K562 (cell line): ENCODE data around the gene PTGES3. TPM values are rescaled to one million over a fixed set of nuclear protein-coding genes. Genes with fewer than 3 reads are reported as not detected.
A peak's percentile ranks its signal among the peaks of the same experiment; 100 is the strongest.

Experiments used
- BCOR ChIP-seq: fragments of 450-650 bp; IDR thresholded peaks from 2 replicates; pipeline ENCODE4 v1.6.1; 2016
- CCAR2 ChIP-seq: fragments of 200-400 bp; formaldehyde crosslinking; IDR thresholded peaks from 2 replicates; pipeline ENCODE4 v1.6.1; 2017; ENCODE audit warnings: mild to moderate bottlenecking, low read depth, low read length
- ETV6 ChIP-seq, 3 experiments: fragments of 150-350 bp in 1 of 3; sonication (generic) in 1 of 3; formaldehyde crosslinking in 1 of 3; IDR thresholded peaks; 2 replicates each; pipeline versions ENCODE4 v1.6.1 to v1.8.0; 2014 to 2022; ENCODE audit warnings: borderline replicate concordance in 2 of 3, low read depth in 2 of 3, antibody characterized with exemption in 1 of 3, low read length in 1 of 3, mild to moderate bottlenecking in 1 of 3, missing genetic modification reagents in 1 of 3
- FOS ChIP-seq: IDR thresholded peaks from 3 replicates; pipeline ENCODE4 v1.6.1; 2011; ENCODE audit not compliant: insufficient read length; ENCODE audit errors: extremely low read depth
- FOSL1 ChIP-seq: fragments of 200-800 bp; sonication (Bioruptor generic); conservative IDR thresholded peaks from 2 replicates; pipeline ENCODE4 v1.6.1; 2016; ENCODE audit warnings: missing genetic modification characterization, missing compliant biosample characterization
- FUS ChIP-seq: fragments of 200-400 bp; formaldehyde crosslinking; optimal IDR thresholded peaks from 2 replicates; pipeline ENCODE3; 2017; ENCODE audit warnings: low read depth, low read length
- GTF3C2 ChIP-seq: IDR thresholded peaks from 3 replicates; pipeline ENCODE4 v1.6.1; 2011; ENCODE audit warnings: borderline replicate concordance, mild to moderate bottlenecking, moderate library complexity; ENCODE audit not compliant: insufficient read length; ENCODE audit errors: extremely low read depth
- IRF9 ChIP-seq: fragments of 450-650 bp; IDR thresholded peaks from 2 replicates; pipeline ENCODE4 v1.6.1; 2016; ENCODE audit warnings: missing biosample characterization, missing genetic modification characterization
- KDM5B ChIP-seq: fragments of 200-600 bp; sonication (generic); IDR thresholded peaks from 2 replicates; pipeline ENCODE4 v1.6.1; 2012; ENCODE audit warnings: low read depth, mild to moderate bottlenecking, moderate library complexity, low read length, control low read depth, inconsistent platforms; ENCODE audit not compliant: insufficient replicate concordance
- SETDB1 ChIP-seq: IDR thresholded peaks from one replicate; pipeline ENCODE4 v1.6.1; 2012; ENCODE audit warnings: low read length, control low read depth, inconsistent platforms
- SMAD1 ChIP-seq: fragments of 150-350 bp; IDR thresholded peaks from 2 replicates; pipeline ENCODE4 v1.6.1; 2014; ENCODE audit warnings: low read length, low read depth; ENCODE audit not compliant: partially characterized antibody
- SRSF9 ChIP-seq: fragments of 200-400 bp; formaldehyde crosslinking; IDR thresholded peaks from 2 replicates; pipeline ENCODE4 v1.6.1; 2017; ENCODE audit warnings: low read depth, low read length, borderline replicate concordance
- ZNF140 ChIP-seq: fragments of 250-450 bp; sonication (Bioruptor Pico); IDR thresholded peaks from 2 replicates; pipeline ENCODE4 v1.8.0; 2021; ENCODE audit warnings: moderate library complexity, mild to moderate bottlenecking, inconsistent platforms
- ZNF146 ChIP-seq: IDR thresholded peaks from one replicate; pipeline ENCODE4 v1.6.1; 2018; ENCODE audit warnings: missing compliant biosample characterization; ENCODE audit not compliant: unreplicated experiment
- ZNF551 ChIP-seq: fragments of 250-450 bp; sonication (Bioruptor Pico); IDR thresholded peaks from 2 replicates; pipeline ENCODE4 v1.5.0; 2021; ENCODE audit warnings: mild to moderate bottlenecking, moderate library complexity
- ZNF584 ChIP-seq: fragments of 200-800 bp; sonication (Bioruptor generic); IDR thresholded peaks from 2 replicates; pipeline ENCODE4 v1.6.1; 2016; ENCODE audit warnings: low read depth, mild to moderate bottlenecking, missing genetic modification characterization, missing compliant biosample characterization
- polyA plus RNA-seq, 8 experiments: library from polyadenylated mRNA; depleted of rRNA in 4 of 8; stranded (reverse) in 5 of 8; unstranded in 3 of 8; fragments of >200 nt; fragmentation: Nextera tagmentation in 2 of 8; fragmentation: Illumina TruSeq in 1 of 8; extraction: Ambion mirVana in 2 of 8; extraction: Trizol in 1 of 8; gene quantifications; 2 replicates each; pipeline versions ENCODE4 v1.2.1 to v1.2.3, GENCODE V29; 2011 to 2014; ENCODE audit warnings: inconsistent platforms in 1 of 8, missing spikeins in 1 of 8
- total RNA-seq, 7 experiments: library from RNA; depleted of rRNA in 6 of 7; stranded (reverse); fragments of >200 nt in 6 of 7; fragmentation: Illumina TruSeq in 2 of 7; extraction: Trizol in 2 of 7; gene quantifications; 2 replicates each; pipeline versions ENCODE4 v1.2.1 to v1.2.3, GENCODE V29; 2011 to 2021; ENCODE audit warnings: low replicate concordance in 1 of 7
- TF ChIP-seq, protein P1 (sequence below): IDR thresholded peaks from 2 replicates; pipeline ENCODE4 v1.6.1; 2011; ENCODE audit warnings: borderline replicate concordance, low read depth, mild to moderate bottlenecking, moderate library complexity, low read length; ENCODE audit not compliant: insufficient read depth, poor library complexity, severe bottlenecking
- TF ChIP-seq, protein P2 (sequence below): fragments of 200-800 bp; sonication (Bioruptor generic); IDR thresholded peaks from 2 replicates; pipeline ENCODE4 v1.6.1; 2017; ENCODE audit warnings: missing genetic modification characterization, missing compliant biosample characterization

PTGES3 gene
- total and polyA plus RNA-seq, 9 of the 15 experiments (the other 6 are each of a cell fraction or from before 2014, with no cell fraction given) = 163 to 501 (median 213) TPM

GRCh38 chr12:56634837-56635791, 53.0 kb downstream of the PTGES3 start (continued):
- TF ChIP-seq, protein P1, sequence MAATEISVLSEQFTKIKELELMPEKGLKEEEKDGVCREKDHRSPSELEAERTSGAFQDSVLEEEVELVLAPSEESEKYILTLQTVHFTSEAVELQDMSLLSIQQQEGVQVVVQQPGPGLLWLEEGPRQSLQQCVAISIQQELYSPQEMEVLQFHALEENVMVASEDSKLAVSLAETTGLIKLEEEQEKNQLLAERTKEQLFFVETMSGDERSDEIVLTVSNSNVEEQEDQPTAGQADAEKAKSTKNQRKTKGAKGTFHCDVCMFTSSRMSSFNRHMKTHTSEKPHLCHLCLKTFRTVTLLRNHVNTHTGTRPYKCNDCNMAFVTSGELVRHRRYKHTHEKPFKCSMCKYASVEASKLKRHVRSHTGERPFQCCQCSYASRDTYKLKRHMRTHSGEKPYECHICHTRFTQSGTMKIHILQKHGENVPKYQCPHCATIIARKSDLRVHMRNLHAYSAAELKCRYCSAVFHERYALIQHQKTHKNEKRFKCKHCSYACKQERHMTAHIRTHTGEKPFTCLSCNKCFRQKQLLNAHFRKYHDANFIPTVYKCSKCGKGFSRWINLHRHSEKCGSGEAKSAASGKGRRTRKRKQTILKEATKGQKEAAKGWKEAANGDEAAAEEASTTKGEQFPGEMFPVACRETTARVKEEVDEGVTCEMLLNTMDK = peak; percentile 45
- no peak for TF ChIP-seq ZNF146 (CRISPR knock-in tag)
- no peak for TF ChIP-seq FUS
- no peak for TF ChIP-seq SRSF9
- TF ChIP-seq ZNF551 (CRISPR knock-in tag) = no peak
- TF ChIP-seq BCOR = no peak
- TF ChIP-seq ZNF584 (CRISPR knock-in tag) = no peak
- TF ChIP-seq GTF3C2 = no peak
- TF ChIP-seq IRF9 (tag) = no peak
- TF ChIP-seq SMAD1 = no peak
- TF ChIP-seq CCAR2 = no peak
- TF ChIP-seq, protein P2, sequence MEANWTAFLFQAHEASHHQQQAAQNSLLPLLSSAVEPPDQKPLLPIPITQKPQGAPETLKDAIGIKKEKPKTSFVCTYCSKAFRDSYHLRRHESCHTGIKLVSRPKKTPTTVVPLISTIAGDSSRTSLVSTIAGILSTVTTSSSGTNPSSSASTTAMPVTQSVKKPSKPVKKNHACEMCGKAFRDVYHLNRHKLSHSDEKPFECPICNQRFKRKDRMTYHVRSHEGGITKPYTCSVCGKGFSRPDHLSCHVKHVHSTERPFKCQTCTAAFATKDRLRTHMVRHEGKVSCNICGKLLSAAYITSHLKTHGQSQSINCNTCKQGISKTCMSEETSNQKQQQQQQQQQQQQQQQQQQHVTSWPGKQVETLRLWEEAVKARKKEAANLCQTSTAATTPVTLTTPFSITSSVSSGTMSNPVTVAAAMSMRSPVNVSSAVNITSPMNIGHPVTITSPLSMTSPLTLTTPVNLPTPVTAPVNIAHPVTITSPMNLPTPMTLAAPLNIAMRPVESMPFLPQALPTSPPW (CRISPR knock-in tag) = peak; percentile 81
- no peak for TF ChIP-seq SETDB1
- no peak for TF ChIP-seq FOS
- TF ChIP-seq FOSL1 (tag) = no peak
- no peak for TF ChIP-seq ZNF140 (CRISPR knock-in tag)
- no peak for TF ChIP-seq ETV6 (IDR thresholded peaks at IDR 0.05; ENCODE audit: borderline replicate concordance in 1 of 2, low read depth in 2 of 2, low read length in 1 of 2)
- no peak for TF ChIP-seq ETV6 (CRISPR knock-in tag; IDR thresholded peaks at IDR 0.05; ENCODE audit: borderline replicate concordance)
- TF ChIP-seq KDM5B = peak; percentile 21
